Measurements from ENCODE around the gene ANGPTL8. TPM values are rescaled to one million over a fixed set of nuclear protein-coding genes. Genes with fewer than 3 reads are reported as not detected.

ANGPTL8 gene
- total and polyA plus RNA-seq, 4 donors: 32.4 to 107 (median 67.6) TPM

DNA sequence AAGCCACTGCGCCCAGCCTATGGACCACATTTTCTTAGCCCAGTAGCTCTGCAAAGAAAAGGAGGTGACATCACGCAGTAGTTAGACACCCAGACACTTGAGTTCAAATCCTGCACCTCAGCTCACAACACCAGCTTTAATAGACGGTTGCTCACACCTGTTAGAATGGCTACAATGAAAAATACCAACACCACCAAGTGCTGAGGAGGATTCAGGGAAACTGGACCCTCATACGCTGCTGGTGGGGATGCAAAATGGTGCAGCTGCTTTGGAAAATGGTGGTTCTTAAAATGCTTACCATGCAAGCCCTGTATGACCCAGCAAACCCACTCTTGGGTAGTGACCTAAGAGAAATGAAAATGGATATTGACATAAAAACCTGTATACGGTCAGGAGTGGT lies 34.6 kb downstream of the ANGPTL8 start:
- H3K9me3 ChIP-seq (ENCODE audit: control insufficient read depth in 4 of 4, low read length in 3 of 4): no peaks in the 10 kb centered on the region
- 75% methylated on average over 5 of the region's 5 CpGs for WGBS
- TF ChIP-seq, protein P1, sequence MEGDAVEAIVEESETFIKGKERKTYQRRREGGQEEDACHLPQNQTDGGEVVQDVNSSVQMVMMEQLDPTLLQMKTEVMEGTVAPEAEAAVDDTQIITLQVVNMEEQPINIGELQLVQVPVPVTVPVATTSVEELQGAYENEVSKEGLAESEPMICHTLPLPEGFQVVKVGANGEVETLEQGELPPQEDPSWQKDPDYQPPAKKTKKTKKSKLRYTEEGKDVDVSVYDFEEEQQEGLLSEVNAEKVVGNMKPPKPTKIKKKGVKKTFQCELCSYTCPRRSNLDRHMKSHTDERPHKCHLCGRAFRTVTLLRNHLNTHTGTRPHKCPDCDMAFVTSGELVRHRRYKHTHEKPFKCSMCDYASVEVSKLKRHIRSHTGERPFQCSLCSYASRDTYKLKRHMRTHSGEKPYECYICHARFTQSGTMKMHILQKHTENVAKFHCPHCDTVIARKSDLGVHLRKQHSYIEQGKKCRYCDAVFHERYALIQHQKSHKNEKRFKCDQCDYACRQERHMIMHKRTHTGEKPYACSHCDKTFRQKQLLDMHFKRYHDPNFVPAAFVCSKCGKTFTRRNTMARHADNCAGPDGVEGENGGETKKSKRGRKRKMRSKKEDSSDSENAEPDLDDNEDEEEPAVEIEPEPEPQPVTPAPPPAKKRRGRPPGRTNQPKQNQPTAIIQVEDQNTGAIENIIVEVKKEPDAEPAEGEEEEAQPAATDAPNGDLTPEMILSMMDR (IDR thresholded peaks at IDR 0.05; ENCODE audit: low read depth, low read length, missing input control): no peak
- TF ChIP-seq TAF1 (conservative IDR thresholded peaks at IDR 0.05) (no peak), MAX (IDR thresholded peaks at IDR 0.05) (no peak), NR2F2 (IDR thresholded peaks at IDR 0.05) (no peak), SP1 (IDR thresholded peaks at IDR 0.05) (no peak), FOXA2 (IDR thresholded peaks at IDR 0.05) (no peak), HNF4G (IDR thresholded peaks at IDR 0.05) (no peak), EGR1 (IDR thresholded peaks at IDR 0.05; ENCODE audit: low read depth in 2 of 2) (no peak), ZBTB33 (IDR thresholded peaks at IDR 0.05) (no peak), GABPA (IDR thresholded peaks at IDR 0.05 in 1 of 2, conservative IDR thresholded peaks at IDR 0.05 in 1 of 2) (no peak), FOXA1 (IDR thresholded peaks at IDR 0.05) (no peak), RXRA (IDR thresholded peaks at IDR 0.05) (no peak)
- TF ChIP-seq, protein P2, sequence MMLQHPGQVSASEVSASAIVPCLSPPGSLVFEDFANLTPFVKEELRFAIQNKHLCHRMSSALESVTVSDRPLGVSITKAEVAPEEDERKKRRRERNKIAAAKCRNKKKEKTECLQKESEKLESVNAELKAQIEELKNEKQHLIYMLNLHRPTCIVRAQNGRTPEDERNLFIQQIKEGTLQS (IDR thresholded peaks at IDR 0.05): no peak
- H3K27me3 ChIP-seq (ENCODE audit: control insufficient read depth in 4 of 4, insufficient read depth in 4 of 4, low read length in 3 of 4): no peaks in the 10 kb centered on the region
- no peak overlapping the region for H3K9ac ChIP-seq (ENCODE audit: low read depth in 1 of 2, low read length in 2 of 2)
- H3K4me3 ChIP-seq (ENCODE audit: low read depth in 1 of 3, low read length in 3 of 3): no peak overlapping the region
- no peak for DNase-seq (ENCODE audit: low spot score)
- no peak overlapping the region for H3K27ac ChIP-seq (ENCODE audit: low read depth in 1 of 2, low read length in 2 of 2)
- no peaks in the 10 kb centered on the region for H3K4me1 ChIP-seq (ENCODE audit: control insufficient read depth in 4 of 4, insufficient read depth in 4 of 4, low read length in 3 of 4)
- no peaks in the 10 kb centered on the region for H3K36me3 ChIP-seq (ENCODE audit: control insufficient read depth in 4 of 4, insufficient read depth in 3 of 4, low read depth in 1 of 4, low read length in 3 of 4)

GRCh38 chr19:11274533-11275086 lies 35.2 kb downstream of the ANGPTL8 start:
- no peak overlapping the region for H3K9ac ChIP-seq (ENCODE audit: low read depth in 1 of 2, low read length in 2 of 2)
- H3K9me3 ChIP-seq (ENCODE audit: control insufficient read depth in 4 of 4, low read length in 3 of 4): no peaks in the 10 kb centered on the region
- WGBS: 72% methylated on average over 4 of the region's 4 CpGs
- H3K27me3 ChIP-seq (ENCODE audit: control insufficient read depth in 4 of 4, insufficient read depth in 4 of 4, low read length in 3 of 4): no peaks in the 10 kb centered on the region
- TF ChIP-seq RAD21 (IDR thresholded peaks at IDR 0.05) (no peak), HNF4G (IDR thresholded peaks at IDR 0.05) (no peak), HNF4A (conservative IDR thresholded peaks at IDR 0.05) (peak in 1 of 2 donors; percentile 9)
- no peaks in the 10 kb centered on the region for H3K36me3 ChIP-seq (ENCODE audit: control insufficient read depth in 4 of 4, insufficient read depth in 3 of 4, low read depth in 1 of 4, low read length in 3 of 4)
- no peak for DNase-seq (ENCODE audit: low spot score)
- H3K27ac ChIP-seq (ENCODE audit: low read depth in 1 of 2, low read length in 2 of 2): no peak overlapping the region
- H3K4me3 ChIP-seq (ENCODE audit: low read depth in 1 of 3, low read length in 3 of 3): no peak overlapping the region
- no peaks in the 10 kb centered on the region for H3K4me1 ChIP-seq (ENCODE audit: control insufficient read depth in 4 of 4, insufficient read depth in 4 of 4, low read length in 3 of 4)

- H3K9ac ChIP-seq (ENCODE audit: low read depth in 1 of 2, low read length in 2 of 2): no peak overlapping the region
- DNase-seq (ENCODE audit: low spot score): no peak
- H3K9me3 ChIP-seq (ENCODE audit: control insufficient read depth in 4 of 4, low read length in 3 of 4): no peaks in the 10 kb centered on the region
- H3K4me3 ChIP-seq (ENCODE audit: low read depth in 1 of 3, low read length in 3 of 3): no peak overlapping the region
- TF ChIP-seq HNF4A (conservative IDR thresholded peaks at IDR 0.05) (no peak), NR2F2 (IDR thresholded peaks at IDR 0.05) (peak; percentile 54), FOXA2 (IDR thresholded peaks at IDR 0.05) (no peak), JUND (IDR thresholded peaks at IDR 0.05) (no peak)
- TF ChIP-seq, protein P2 (IDR thresholded peaks at IDR 0.05): no peak
- H3K27ac ChIP-seq (ENCODE audit: low read depth in 1 of 2, low read length in 2 of 2): no peak overlapping the region
- H3K27me3 ChIP-seq (ENCODE audit: control insufficient read depth in 4 of 4, insufficient read depth in 4 of 4, low read length in 3 of 4): no peaks in the 10 kb centered on the region
- WGBS: 42% methylated on average over 6 of the region's 6 CpGs
- H3K36me3 ChIP-seq (ENCODE audit: control insufficient read depth in 4 of 4, insufficient read depth in 3 of 4, low read depth in 1 of 4, low read length in 3 of 4): no peaks in the 10 kb centered on the region
- no peaks in the 10 kb centered on the region for H3K4me1 ChIP-seq (ENCODE audit: control insufficient read depth in 4 of 4, insufficient read depth in 4 of 4, low read length in 3 of 4)
These were observed 39.3 kb downstream of the ANGPTL8 start for GRCh38 chr19:11278670-11279069.
